Karpas-422 (cell line): ENCODE results near the gene LRP11. TPM values are rescaled to one million over a fixed set of nuclear protein-coding genes. Genes with fewer than 3 reads are reported as not detected.

Source experiments
- total RNA-seq: library from RNA; depleted of rRNA; stranded (reverse); fragments of >200 nt; shearing (Covaris generic); gene quantifications from 2 replicates; pipeline ENCODE4 v1.2.3, GENCODE V29; 2014; ENCODE audit warnings: low replicate concordance; rRNA removed

The LRP11 gene
- total RNA-seq, 1 experiment from 2014 or later = 5.4 TPM

Other genes with a start within 250 kb of the LRP11 start
- 20.9 and 32.1 TPM in 2 replicates for gene KATNA1, start 215.6 kb downstream of the LRP11 start, total RNA-seq
- 13.5 and 29.7 TPM in 2 replicates for gene LATS1, start 146.3 kb downstream of the LRP11 start, total RNA-seq
- gene NUP43, start 117.8 kb downstream of the LRP11 start, total RNA-seq = 35.7 and 37.8 TPM in 2 replicates
- gene PCMT1, start 114.6 kb downstream of the LRP11 start, total RNA-seq = 79.1 and 116 TPM in 2 replicates
- not detected in 2 replicates for gene RAET1E, start 33.8 kb upstream of the LRP11 start, total RNA-seq
- gene RAET1G, start 58.8 kb upstream of the LRP11 start, total RNA-seq = not detected in 2 replicates
- gene ULBP2, start 77.7 kb upstream of the LRP11 start, total RNA-seq = 0.56 and 0.76 TPM in 2 replicates
- 1.0 and 5.1 TPM in 2 replicates for gene ULBP1, start 99.6 kb upstream of the LRP11 start, total RNA-seq
- not detected in 2 replicates for gene RAET1L, start 161.2 kb upstream of the LRP11 start, total RNA-seq
- 1.7 and 3.5 TPM in 2 replicates for gene ULBP3, start 204.8 kb upstream of the LRP11 start, total RNA-seq